Large intestine (tissue), 3 donors: ENCODE data around the gene SLCO4A1. TPM values are rescaled to one million over a fixed set of nuclear protein-coding genes. Genes with fewer than 3 reads are reported as not detected.

Source experiments
- DNase-seq, 2 donors: peaks; one replicate each; pipeline versions ENCODE4 v3.0.0 to v3.0.0-alpha.2; 2013
- H3K27ac ChIP-seq: one replicate; pipeline ENCODE4 v1.5.1; 2013; ENCODE audit warnings: low read length
- H3K27me3 ChIP-seq: 2 replicates; pipeline ENCODE4 v1.6.1; 2013; ENCODE audit warnings: low read length; ENCODE audit not compliant: control insufficient read depth, insufficient read depth
- H3K36me3 ChIP-seq: 2 replicates; pipeline ENCODE4 v1.6.1; 2013; ENCODE audit warnings: low read length; ENCODE audit not compliant: control insufficient read depth, insufficient read depth
- H3K4me1 ChIP-seq: one replicate; pipeline ENCODE4 v1.6.1; 2013; ENCODE audit warnings: low read length; ENCODE audit not compliant: control insufficient read depth, insufficient read depth
- H3K4me3 ChIP-seq: one replicate; pipeline ENCODE4 v1.5.1; 2013; ENCODE audit warnings: low read length
- H3K9me3 ChIP-seq: one replicate; pipeline ENCODE4 v1.6.1; 2013; ENCODE audit warnings: mild to moderate bottlenecking, low read depth, low read length, moderate library complexity; ENCODE audit not compliant: control insufficient read depth
- WGBS: methylation state at CpG from one replicate; pipeline ENCODE4 v1.1.5; 2013; ENCODE audit warnings: low lambda C conversion rate; ENCODE audit not compliant: insufficient coverage; 5-methylcytosine and 5-hydroxymethylcytosine counted together
- polyA plus RNA-seq: library from polyadenylated mRNA; unstranded; fragments of 120-200 nt; gene quantifications from one replicate; pipeline ENCODE4 v1.2.1, GENCODE V29; 2013

SLCO4A1 gene
- polyA plus RNA-seq, 1 donor: 1.4 TPM

DNA sequence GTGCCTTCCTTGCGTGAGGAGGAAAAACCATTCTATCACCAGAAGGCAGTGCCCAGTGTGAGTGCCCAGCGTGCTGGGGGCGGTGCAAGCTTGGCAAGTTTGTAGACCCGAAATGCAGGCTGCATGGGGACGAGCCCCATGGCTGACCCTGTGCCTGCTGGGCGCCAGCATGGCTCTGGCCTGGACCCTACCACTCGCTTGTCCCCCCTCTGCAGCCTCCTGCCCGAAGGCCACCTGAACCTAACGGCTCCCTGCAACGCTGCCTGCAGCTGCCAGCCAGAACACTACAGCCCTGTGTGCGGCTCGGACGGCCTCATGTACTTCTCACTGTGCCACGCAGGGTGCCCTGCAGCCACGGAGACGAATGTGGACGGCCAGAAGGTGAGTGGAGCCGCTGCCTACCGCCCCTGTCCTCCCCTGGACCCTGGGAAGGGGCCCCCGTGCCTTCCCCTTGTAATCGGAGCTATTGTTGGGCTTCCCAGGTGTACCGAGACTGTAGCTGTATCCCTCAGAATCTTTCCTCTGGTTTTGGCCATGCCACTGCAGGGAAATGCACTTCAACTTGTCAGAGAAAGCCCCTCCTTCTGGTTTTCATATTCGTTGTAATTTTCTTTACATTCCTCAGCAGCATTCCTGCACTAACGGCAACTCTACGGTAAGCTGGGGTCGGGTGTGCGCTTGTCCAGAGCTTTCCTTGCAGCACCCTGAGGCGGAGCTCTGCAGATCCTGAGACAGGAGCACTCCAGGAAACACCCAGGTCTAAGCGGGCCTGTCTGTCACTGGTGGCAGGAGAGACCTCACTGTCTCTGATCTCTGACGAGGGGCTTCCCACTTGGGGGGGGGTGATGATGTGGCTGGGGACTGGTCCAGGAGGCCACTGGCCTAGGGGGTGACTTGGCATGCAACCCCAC lies 25.5 kb downstream of the SLCO4A1 start:
- DNase-seq: no peak
- no CpG with 5 or more reads among the region's 30 CpGs for WGBS

GRCh38 chr20:62668441-62669027 lies 26.2 kb downstream of the SLCO4A1 start:
- Histone ChIP-seq H3K4me1 (peaks cover 9% of the 10 kb centered on the region), H3K4me3 (no peak overlapping the region), H3K27me3 (no peaks in the 10 kb centered on the region), H3K9me3 (no peaks in the 10 kb centered on the region), H3K27ac (no peak overlapping the region), H3K36me3 (no peaks in the 10 kb centered on the region)
- WGBS: no CpG with 5 or more reads among the region's 13 CpGs
- peak; percentile 44 to 55 for DNase-seq

More for the DNA sequence above, 25.5 kb downstream of the SLCO4A1 start:
- H3K9me3 ChIP-seq: no peaks in the 10 kb centered on the region
- H3K27ac ChIP-seq: no peak overlapping the region
- peaks cover 9% of the 10 kb centered on the region for H3K4me1 ChIP-seq
- H3K36me3 ChIP-seq: no peaks in the 10 kb centered on the region
- no peaks in the 10 kb centered on the region for H3K27me3 ChIP-seq
- H3K4me3 ChIP-seq: no peak overlapping the region

DNA sequence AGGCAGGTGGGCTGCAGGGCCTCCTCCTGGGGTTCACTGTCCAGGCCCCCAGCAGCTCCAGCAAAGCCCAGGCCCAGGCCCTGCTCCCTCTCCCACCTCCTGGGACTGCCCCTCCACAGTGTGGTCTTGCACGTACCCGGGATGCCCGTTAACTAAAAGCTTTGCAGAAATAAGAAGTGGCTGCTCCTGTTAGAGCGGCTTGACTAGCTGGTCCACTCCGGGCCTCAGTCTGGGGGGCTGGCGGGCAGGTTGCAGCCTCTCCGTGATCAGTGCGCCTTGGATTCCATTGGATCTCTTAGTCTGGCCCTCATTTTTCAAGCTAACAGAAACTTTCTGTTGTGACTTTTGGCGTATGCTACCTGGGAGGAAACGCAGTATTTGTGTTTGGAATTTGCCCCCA lies 26.9 kb downstream of the SLCO4A1 start:
- Histone ChIP-seq H3K4me1 (peaks cover 9% of the 10 kb centered on the region), H3K4me3 (no peak overlapping the region), H3K27me3 (no peaks in the 10 kb centered on the region), H3K36me3 (no peaks in the 10 kb centered on the region), H3K9me3 (no peaks in the 10 kb centered on the region), H3K27ac (no peak overlapping the region)
- WGBS: no CpG with 5 or more reads among the region's 10 CpGs
- no peak for DNase-seq

GRCh38 chr20:62670156-62670555 lies 27.9 kb downstream of the SLCO4A1 start:
- Histone ChIP-seq H3K36me3 (no peaks in the 10 kb centered on the region), H3K27me3 (no peaks in the 10 kb centered on the region), H3K27ac (no peak overlapping the region), H3K9me3 (no peaks in the 10 kb centered on the region), H3K4me1 (peaks cover 9% of the 10 kb centered on the region), H3K4me3 (no peak overlapping the region)
- DNase-seq: no peak
- WGBS: no CpG with 5 or more reads among the region's 14 CpGs

DNA sequence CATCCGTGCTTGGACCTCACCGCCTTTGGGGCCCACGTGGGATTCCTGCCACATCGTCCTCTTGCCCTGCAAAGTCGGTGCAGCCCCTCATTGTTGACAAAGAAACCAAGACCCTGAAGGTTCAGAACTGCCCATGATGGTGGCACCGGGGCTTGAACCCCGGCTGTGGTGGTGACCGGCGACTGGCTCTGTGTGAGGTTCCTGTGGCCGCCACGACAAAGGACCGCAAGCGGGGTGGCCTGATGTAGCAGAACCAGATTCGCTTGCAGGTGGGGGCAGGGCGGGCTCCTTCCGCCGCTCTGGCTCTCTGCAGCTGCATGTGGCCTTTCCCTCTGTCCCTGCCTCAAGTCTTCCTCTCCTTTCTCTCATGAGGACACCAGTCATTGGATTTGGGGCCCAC lies 28.7 kb downstream of the SLCO4A1 start:
- H3K27ac ChIP-seq: no peak overlapping the region
- peaks cover 9% of the 10 kb centered on the region for H3K4me1 ChIP-seq
- H3K27me3 ChIP-seq: no peaks in the 10 kb centered on the region
- no peaks in the 10 kb centered on the region for H3K9me3 ChIP-seq
- WGBS: no CpG with 5 or more reads among the region's 17 CpGs
- no peak for DNase-seq
- no peak overlapping the region for H3K4me3 ChIP-seq
- no peaks in the 10 kb centered on the region for H3K36me3 ChIP-seq

GRCh38 chr20:62671765-62672164 lies 29.5 kb downstream of the SLCO4A1 start:
- Histone ChIP-seq H3K27ac (no peak overlapping the region), H3K36me3 (no peaks in the 10 kb centered on the region), H3K4me3 (no peak overlapping the region), H3K27me3 (no peaks in the 10 kb centered on the region), H3K9me3 (no peaks in the 10 kb centered on the region), H3K4me1 (peaks cover 6% of the 10 kb centered on the region)
- DNase-seq: no peak
- 40% methylated on average over 1 of the region's 15 CpGs for WGBS

GRCh38 chr20:62674370-62674769 lies 32.1 kb downstream of the SLCO4A1 start:
- no CpG with 5 or more reads among the region's 11 CpGs for WGBS
- no peaks in the 10 kb centered on the region for H3K4me1 ChIP-seq
- H3K36me3 ChIP-seq: no peaks in the 10 kb centered on the region
- no peaks in the 10 kb centered on the region for H3K9me3 ChIP-seq
- H3K27me3 ChIP-seq: peaks cover 2% of the 10 kb centered on the region
- H3K27ac ChIP-seq: no peak overlapping the region
- no peak overlapping the region for H3K4me3 ChIP-seq
- no peak for DNase-seq

DNA sequence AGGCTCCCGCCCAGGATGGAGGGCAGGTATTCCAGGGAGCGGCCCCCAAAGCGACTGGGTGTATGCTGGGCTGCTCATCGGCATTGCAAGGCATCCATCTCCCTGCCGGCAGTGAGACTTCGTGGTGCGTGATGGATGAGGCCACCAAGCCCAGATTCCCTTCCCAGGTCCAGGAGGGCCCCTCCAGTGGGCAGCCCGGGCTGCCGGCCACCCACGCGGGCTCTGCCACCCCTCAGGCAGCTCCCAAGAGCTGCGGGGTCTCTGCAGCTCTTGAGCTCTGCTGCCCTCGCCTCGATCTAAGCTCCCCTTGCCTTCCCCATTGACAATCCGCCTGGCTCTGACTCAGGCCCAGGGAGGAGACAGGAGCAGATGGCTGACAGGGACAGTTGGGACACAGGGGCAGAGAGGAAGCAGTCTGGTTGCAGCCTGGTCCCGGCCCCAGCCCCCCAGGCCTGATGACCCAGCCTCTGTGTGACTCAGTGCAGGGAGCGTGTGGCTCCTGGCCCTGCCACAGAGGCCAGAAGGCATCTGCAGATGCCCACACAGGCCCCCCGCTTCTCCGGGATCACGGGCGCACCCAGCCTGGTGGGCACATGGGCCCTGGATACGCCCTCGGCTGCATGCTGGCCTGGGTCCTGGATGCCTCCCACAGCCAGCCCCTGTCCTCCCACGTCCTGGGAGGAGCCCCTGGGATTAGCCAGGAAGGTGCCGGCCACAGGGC lies 33.0 kb downstream of the SLCO4A1 start:
- H3K9me3 ChIP-seq: peaks cover 4% of the 10 kb centered on the region
- peaks cover 8% of the 10 kb centered on the region for H3K27me3 ChIP-seq
- no peaks in the 10 kb centered on the region for H3K36me3 ChIP-seq
- WGBS: no CpG with 5 or more reads among the region's 25 CpGs
- H3K4me1 ChIP-seq: no peaks in the 10 kb centered on the region
- H3K27ac ChIP-seq: no peak overlapping the region
- no peak overlapping the region for H3K4me3 ChIP-seq
- DNase-seq: no peak

DNA sequence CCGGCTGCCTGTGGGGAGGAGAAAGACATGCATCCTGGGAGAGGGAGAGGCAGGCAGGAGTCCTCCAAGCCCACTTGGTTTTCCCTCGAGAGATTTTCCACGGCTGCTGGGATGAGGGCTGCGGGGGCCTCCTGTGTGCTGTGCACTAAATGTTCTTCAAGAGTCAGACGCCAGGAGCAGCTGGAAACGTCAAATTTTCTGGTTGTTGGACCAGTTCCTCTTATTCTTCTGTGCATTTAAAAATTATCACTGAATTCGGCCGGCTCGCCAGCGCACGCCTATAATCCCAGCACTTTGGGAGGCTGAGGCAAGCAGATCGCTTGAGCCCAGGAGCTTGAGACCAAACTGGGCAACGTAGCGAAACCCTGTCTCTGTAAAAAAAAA lies 33.6 kb downstream of the SLCO4A1 start:
- Histone ChIP-seq H3K4me1 (no peaks in the 10 kb centered on the region), H3K27ac (no peak overlapping the region), H3K36me3 (no peaks in the 10 kb centered on the region), H3K9me3 (peaks cover 4% of the 10 kb centered on the region), H3K27me3 (peaks cover 10% of the 10 kb centered on the region), H3K4me3 (no peak overlapping the region)
- no CpG with 5 or more reads among the region's 14 CpGs for WGBS
- DNase-seq: no peak

GRCh38 chr20:62676976-62677375 lies 34.7 kb downstream of the SLCO4A1 start:
- no peak overlapping the region for H3K27ac ChIP-seq
- no peaks in the 10 kb centered on the region for H3K4me1 ChIP-seq
- WGBS: 100% methylated on average over 1 of the region's 9 CpGs
- H3K27me3 ChIP-seq: peaks cover 14% of the 10 kb centered on the region
- no peak overlapping the region for H3K4me3 ChIP-seq
- H3K9me3 ChIP-seq: peaks cover 4% of the 10 kb centered on the region
- no peaks in the 10 kb centered on the region for H3K36me3 ChIP-seq
- no peak for DNase-seq
